GM23248 (cell line): ENCODE data around the gene SLC45A3.

Source experiments
- EZH2 ChIP-seq: fragments of 200-600 bp; sonication (generic); IDR thresholded peaks from 2 replicates; pipeline ENCODE4 v1.6.1; 2018; ENCODE audit warnings: antibody characterized with exemption, mild to moderate bottlenecking; ENCODE audit not compliant: insufficient read depth, poor library complexity, severe bottlenecking
- EZH2phosphoT487 ChIP-seq: fragments of 200-600 bp; sonication (generic); IDR thresholded peaks from 2 replicates; pipeline ENCODE4 v1.6.1; 2018; ENCODE audit warnings: antibody characterized with exemption, moderate library complexity, mild to moderate bottlenecking, low read depth; ENCODE audit not compliant: insufficient read depth

- TF ChIP-seq EZH2phosphoT487, result no peak
- no peak for TF ChIP-seq EZH2
Observed at GRCh38 chr1:205719015-205719414, 38.7 kb upstream of the SLC45A3 start.
